Measurements from ENCODE around the gene MFRP.

Gene MFRP

DNA sequence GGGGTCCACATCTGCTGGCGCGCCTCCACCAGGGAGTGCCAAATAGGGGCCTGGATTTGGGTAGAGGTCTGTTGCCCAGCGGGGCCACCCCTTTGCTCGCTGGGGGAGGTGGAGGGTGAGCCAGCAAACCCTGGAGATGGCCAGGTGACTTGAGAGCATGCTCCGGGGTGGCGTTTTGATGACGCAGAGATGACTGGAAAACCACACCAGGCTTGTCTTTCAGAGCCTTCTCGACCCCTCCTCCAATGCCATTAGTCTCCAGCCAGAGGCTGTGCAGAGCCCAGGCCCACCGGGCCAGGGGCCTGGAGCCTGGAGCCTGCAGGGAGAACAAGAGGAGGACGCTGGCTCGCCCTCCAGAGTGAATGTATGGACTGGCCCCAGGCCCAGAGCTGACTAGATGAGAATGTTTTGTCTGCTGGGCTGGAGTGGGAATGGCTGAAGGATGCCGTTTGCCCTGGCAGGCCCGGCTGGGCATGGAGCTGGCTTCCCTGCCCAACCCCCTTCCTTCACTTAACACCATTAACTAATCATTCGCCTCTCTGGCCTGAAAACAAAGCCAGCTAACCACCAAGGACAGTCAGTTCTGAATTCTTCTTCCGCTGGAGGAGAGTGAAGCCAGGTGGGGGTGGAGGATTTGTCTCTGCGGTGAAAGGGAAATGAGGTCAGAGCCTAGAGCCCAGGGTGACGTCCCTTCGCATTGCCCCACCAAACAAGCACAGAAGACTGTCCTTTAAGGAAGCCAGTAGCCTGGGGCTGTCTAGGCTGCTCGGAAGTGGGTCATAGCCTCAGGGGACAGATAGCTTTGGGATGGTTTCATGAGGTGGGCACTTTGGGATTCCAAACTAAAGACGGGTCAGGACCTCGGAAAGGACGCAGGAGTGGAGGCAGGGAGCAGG, 28.0 kb downstream of the MFRP start:
- Histone ChIP-seq H3K27me3 (no peaks in the 10 kb centered on the region), H3K4me1 (peaks cover 16% of the 10 kb centered on the region), H3K9me3 (no peaks in the 10 kb centered on the region), H3K4me3 (ENCODE audit: low read depth, low read length) (no peak overlapping the region), H3K36me3 (no peaks in the 10 kb centered on the region)
- TF ChIP-seq, protein P1, sequence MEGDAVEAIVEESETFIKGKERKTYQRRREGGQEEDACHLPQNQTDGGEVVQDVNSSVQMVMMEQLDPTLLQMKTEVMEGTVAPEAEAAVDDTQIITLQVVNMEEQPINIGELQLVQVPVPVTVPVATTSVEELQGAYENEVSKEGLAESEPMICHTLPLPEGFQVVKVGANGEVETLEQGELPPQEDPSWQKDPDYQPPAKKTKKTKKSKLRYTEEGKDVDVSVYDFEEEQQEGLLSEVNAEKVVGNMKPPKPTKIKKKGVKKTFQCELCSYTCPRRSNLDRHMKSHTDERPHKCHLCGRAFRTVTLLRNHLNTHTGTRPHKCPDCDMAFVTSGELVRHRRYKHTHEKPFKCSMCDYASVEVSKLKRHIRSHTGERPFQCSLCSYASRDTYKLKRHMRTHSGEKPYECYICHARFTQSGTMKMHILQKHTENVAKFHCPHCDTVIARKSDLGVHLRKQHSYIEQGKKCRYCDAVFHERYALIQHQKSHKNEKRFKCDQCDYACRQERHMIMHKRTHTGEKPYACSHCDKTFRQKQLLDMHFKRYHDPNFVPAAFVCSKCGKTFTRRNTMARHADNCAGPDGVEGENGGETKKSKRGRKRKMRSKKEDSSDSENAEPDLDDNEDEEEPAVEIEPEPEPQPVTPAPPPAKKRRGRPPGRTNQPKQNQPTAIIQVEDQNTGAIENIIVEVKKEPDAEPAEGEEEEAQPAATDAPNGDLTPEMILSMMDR (IDR thresholded peaks at IDR 0.05; ENCODE audit: low read depth, low read length): no peak
- DNase-seq: peak; percentile 43

GRCh38 chr11:119317592-119318239, 28.8 kb downstream of the MFRP start:
- Histone ChIP-seq H3K27me3 (no peaks in the 10 kb centered on the region), H3K9me3 (no peaks in the 10 kb centered on the region), H3K36me3 (no peaks in the 10 kb centered on the region), H3K4me3 (ENCODE audit: low read depth, low read length) (peak overlapping the region; percentile 72), H3K4me1 (peaks cover 16% of the 10 kb centered on the region)
- TF ChIP-seq, protein P1 (IDR thresholded peaks at IDR 0.05; ENCODE audit: low read depth, low read length): no peak
- DNase-seq: no peak

DNA sequence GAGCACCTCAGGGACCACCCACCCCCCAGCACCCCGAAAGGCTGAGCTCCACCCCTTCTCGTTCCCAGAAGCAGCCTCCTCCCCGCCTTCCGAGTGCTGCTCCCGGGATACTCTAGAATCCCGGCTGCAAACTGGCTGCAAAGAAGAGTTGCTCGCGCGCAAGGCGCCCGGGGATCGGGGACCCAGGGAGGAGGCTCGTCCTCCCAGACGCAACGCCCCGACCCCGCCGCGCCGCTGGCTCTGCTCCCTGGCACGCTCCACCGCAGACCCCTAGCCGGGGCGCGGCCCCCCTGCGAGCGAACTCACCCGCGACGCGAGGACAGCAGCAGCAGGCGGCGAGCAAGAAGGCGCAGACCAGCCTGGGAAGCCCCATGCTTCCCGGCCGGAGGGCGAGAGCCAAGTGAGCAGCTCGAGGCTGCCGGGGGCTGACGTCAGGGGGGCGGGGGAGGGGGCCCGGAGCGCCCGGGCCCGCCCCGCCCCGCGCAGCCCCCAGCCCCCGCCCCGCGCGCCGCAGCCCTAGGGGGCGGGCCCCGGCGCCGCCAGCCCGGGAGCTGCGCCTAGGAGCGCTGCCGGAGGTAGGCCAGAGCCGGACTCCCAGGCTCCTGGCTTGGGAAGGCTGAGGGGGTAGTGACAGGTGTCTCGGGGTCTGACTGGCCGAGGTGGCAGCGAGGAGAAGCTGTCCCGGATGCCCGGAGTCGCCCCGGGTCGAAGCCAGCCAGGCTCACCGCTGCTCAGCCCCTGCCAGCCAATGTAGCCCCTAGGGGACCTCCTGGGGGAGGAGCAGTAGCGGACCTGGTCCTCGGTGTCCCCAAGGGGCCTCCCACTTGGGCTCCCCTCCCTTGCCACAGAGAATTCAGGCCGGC, 29.5 kb downstream of the MFRP start, which contains the start of gene MCAM:
Gene MCAM, minus strand, starts transcription at position 402 of the 863 bp plus-strand sequence. Its CDS starts 29 bp downstream, at position 373.
- peak; percentile 69 for DNase-seq
- H3K4me1 ChIP-seq: peaks cover 16% of the 10 kb centered on the region

GRCh38 chr11:119316016-119316728, 30.3 kb downstream of the MFRP start:
- H3K36me3 ChIP-seq: no peaks in the 10 kb centered on the region
- TF ChIP-seq, protein P1 (IDR thresholded peaks at IDR 0.05; ENCODE audit: low read depth, low read length): no peak
- H3K4me1 ChIP-seq: peaks cover 16% of the 10 kb centered on the region
- H3K27me3 ChIP-seq: no peaks in the 10 kb centered on the region
- H3K4me3 ChIP-seq (ENCODE audit: low read depth, low read length): peak overlapping the region; percentile 72
- no peaks in the 10 kb centered on the region for H3K9me3 ChIP-seq
- peak; percentile 74 for DNase-seq

More for the DNA sequence above, 29.5 kb downstream of the MFRP start, which contains the start of gene MCAM:
- H3K9me3 ChIP-seq: no peaks in the 10 kb centered on the region
- H3K4me3 ChIP-seq (ENCODE audit: low read depth, low read length): peak within 1 kb of the TSS; percentile 72
- TF ChIP-seq, protein P1 (IDR thresholded peaks at IDR 0.05; ENCODE audit: low read depth, low read length): no peak
- H3K27me3 ChIP-seq: no peaks in the 10 kb centered on the region
- H3K36me3 ChIP-seq: no peaks in the 10 kb centered on the region

DNA sequence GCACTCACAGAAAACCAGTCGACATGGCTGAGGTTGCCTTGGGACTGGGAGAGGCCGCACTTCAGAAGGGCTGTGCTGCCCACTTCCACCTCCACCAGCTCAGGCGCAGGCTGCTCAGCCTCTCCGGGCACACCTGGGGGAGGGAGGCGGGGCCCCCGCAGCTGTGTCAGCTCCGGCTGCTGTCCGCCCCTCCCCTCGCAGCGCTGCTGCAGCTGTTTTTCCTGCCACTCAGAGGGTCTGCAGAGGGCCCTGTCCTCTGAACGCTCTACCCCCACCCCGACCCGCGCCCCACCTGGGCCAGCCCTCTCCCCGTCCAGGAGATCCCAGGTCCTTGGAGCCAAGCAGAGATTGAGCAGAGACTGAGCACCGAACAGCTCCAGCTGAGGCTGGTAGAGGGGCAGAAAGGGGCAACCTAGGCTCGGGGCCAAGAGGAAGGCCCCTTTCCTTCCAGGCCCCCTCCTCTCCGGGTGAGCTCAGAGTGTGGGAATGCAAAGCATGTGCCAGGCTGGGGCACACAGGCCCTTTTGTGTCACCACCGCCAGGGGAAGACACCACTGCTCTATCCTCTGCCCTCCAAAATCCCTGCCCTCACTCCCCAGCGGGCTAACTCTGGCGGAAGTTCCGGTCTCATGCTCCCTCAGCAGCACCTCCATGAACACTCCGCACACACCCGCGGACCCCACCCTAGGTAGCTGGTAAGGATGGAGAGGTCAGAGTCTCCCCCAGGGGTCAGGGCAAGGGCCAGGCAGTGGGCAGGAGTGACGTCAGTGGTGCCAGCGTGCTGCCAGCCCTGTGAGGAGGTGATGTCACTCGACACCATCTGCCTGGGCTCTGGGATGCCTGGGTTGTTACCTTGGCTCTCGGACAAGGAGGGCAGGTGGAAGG, 31.1 kb downstream of the MFRP start:
- Histone ChIP-seq H3K4me1 (peaks cover 16% of the 10 kb centered on the region), H3K4me3 (ENCODE audit: low read depth, low read length) (peak overlapping the region; percentile 72), H3K36me3 (no peaks in the 10 kb centered on the region; the same call in 1 of the 2 replicates), H3K27me3 (no peaks in the 10 kb centered on the region), H3K9me3 (no peaks in the 10 kb centered on the region)
- no peak for DNase-seq
- TF ChIP-seq, protein P1 (IDR thresholded peaks at IDR 0.05; ENCODE audit: low read depth, low read length): no peak

Data from BE2C (cell line).